GM19455 (cell line): ENCODE results near the gene ASPSCR1.

Experiments
- ATAC-seq: cut with Tn5 transposase; IDR thresholded peaks from one replicate; pipeline ENCODE4 v1.9.1; 2021; ENCODE audit not compliant: unreplicated experiment

The ASPSCR1 gene

GRCh38 chr17:81996757-81997441, 19.5 kb downstream of the ASPSCR1 start:
- no peak for ATAC-seq

DNA sequence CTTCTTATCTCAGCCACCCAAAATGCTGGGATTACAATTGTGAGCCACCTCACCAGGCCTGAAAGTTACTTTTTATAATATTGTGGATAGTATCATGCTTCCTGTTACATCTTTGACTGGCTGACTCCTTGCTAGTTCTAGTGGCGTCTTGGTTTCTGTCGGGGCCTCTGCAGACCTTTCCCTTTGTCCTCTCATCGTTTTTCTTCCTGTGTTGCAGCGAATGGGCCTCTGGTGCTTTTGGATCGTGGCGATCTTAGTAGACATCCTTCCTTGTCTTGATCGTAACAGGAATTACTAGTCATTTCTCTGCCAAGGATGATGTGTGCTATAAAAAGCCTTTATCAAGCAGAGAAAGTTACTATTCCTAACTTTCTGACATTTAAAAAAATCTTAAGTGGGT, 20.8 kb downstream of the ASPSCR1 start:
- ATAC-seq = no peak

- ATAC-seq = no peak
These were observed 21.4 kb downstream of the ASPSCR1 start for GRCh38 chr17:81998691-81999438.

DNA sequence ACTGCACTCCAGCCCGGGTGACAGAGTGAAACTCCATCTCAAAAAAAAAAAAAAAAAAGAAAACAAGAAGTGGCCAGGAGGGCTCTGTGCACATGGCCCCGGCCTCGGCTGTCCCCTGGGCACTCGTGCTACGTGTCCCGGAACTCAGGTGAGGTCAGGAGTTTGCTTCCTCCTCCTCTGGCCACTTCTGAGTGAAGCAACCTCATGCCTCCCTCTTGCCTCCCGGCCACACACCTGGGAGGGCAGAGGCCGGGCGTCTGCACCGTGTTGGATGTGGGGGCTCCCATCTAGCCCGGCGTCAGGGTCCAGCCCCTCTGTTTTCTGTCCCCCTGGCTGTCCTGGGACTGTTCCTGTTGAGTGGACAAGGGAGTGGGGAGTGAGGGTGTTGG, 22.2 kb downstream of the ASPSCR1 start:
- ATAC-seq = no peak

DNA sequence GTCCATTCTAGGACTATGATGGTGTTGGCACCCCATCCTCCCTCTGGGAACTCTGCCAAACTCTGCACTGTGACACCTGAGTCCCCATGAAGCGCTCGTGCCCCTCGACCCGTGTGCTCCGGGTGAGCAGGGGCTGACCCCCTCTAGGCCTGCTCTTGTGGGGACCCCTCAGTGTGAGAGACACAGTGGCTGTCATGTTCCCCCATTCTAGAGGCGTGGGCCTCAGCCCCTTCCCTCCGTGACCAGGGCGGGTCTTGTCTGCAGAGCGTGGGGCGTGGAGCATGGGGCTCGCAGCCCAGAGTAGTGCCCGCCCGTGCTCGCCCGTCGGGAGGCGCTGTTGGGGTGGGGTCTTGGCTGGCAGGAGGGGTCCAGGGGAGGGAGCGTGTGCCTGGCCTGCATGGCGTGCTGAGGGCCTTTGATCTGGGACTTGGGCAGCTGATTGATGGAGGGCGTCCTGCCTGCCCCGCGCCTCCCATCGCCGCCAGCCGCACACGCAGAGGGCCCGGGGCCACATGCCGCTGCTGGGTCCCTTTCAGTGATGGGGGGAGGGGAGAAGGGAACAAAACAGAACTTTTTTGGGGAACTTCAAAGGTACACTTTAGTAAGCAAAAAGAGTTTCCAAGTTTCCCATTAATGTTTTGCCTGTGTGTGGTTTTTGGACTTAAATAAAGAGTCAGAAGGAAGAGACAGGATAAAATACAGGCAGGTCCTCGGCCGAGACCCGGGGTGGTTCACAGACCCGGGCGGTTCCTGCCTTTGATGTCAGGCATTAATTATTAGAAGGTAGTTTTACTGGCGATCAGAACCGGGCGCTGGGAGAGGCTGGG, 22.8 kb downstream of the ASPSCR1 start:
- no peak for ATAC-seq

DNA sequence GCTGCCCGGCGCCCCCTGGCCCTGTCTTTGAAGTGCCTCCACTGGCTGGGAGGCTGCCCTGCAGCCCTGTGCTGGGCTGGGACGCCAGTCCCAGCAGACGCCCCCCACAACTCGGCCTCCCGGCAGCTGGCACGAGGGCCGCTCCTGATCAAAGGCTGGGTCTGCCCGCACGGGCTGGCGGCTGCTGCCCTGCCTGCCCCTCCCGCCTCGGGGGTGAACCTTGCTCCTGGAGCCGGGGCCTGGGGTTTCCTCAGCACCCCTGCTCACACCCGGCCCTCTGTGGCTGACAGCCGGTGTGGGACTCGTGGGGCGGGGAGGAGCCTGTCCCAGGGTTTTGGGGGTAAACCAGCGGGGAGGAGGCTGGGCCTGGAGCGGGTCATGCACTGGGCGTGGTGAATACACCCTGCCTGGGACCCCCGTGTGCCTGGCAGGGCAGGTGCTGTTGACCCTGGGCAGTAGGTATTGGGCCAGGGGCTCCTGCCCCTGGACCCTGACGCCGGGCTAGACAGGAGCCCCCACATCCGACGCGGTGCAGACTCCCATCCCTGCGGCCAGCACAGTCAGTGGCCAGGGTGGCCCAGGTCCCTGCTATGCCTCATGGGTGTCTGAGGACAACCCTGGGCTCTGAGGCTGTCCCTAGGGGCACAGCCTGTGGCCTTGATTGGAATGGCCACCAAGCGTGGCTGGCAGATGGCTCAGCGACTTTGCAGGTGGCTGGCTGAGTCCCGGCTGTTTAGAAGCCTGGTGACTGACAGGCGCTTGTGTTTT, 23.6 kb downstream of the ASPSCR1 start:
- no peak for ATAC-seq

- no peak for ATAC-seq
These were observed 24.2 kb downstream of the ASPSCR1 start for GRCh38 chr17:82001571-82002056.

DNA sequence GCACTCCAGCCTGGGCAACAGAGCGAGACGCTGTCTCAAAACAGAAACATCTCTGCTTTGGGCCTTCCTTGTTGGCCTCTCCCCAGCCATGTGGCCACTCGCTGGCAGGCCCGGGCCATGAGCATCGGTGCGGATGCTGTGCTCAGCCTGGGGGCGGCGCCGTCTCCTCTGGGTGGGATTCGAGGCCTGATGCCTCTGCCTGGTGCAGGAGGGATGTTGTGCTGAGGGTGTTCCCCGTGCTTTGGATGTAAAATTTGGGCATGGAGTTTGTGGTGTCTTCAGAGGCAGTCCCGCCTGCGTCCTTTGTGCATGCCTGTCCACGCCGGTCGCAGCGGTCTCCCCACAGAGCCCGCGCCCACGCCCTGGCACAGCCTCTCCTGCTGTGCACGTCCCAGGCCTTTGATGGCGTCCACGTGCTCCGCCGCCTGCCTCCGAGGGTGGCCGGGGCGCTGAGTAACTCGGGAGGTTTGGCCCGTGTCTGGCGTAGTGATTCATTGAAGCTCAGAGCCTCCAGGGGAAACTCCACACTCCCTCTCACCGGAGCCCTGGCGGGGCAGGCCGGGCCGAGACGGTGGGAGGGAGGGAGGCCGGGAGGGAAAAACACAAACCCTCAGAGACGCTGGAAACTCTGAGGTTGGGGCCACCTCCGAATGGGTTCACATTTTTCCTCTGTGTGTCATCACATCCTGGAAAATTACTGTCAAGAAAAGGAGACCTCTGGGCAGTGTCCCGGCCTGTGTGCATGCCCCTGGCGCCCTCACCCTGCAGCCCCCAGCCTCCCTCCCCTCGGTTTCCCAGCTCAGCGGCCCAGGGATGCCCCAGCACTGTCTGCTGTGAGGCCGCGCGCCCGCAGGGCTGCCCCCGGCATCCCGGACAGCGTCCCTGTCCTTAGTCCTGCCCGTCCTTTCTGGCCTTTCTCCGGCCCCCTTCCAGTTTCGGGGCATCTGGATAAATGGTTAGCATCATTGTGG, 26.3 kb downstream of the ASPSCR1 start:
- no peak for ATAC-seq

DNA sequence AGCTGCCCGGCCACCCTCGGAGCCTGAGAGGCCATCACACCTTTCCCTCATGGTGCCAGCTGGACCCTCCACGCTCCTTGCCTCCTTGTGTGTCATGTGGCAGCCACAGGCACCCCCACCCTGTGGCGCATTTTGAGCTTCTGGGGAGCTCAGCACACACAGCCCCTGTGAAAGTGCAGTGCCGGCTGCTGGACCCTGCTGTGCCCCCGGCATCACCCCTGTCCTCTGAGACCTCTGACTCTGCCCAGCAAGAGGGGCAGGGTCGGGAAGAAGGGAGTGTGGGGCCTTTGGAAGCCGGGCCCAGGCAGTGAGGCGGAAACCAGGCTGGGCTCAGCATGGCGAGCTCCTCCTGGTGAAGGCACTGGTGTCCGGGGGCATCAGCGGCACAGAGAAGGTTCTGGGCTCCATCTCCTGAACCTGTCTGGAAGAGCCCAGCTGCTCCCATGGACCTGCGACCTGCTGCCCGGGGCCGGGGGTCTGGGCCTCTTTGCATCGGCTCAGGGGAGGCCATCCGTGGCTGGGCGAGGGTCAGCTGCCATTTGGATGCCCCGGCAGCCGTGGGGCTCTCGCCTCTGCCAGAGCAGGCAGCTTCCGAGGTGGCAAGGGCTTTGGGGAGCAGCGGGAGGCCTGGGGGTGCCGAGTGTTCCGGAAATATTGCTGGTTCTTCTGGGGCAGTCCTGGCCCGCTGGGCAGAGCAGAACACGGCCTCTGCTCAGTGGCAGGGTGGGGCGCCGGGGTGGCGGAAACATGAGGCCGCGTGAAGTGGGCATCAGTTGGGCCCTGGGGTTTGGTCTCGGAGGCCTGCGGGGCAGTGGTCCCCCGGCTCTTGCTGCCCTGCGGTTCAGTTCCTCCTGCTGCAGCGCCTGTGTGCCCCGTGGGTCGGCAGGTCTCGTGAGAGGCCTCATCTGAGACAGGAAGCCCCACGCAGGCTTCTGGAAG, 27.4 kb downstream of the ASPSCR1 start:
- no peak for ATAC-seq

- ATAC-seq = no peak
These were observed 28.4 kb downstream of the ASPSCR1 start for GRCh38 chr17:82005701-82006348.

GRCh38 chr17:82006468-82007227, 29.2 kb downstream of the ASPSCR1 start:
- ATAC-seq = no peak

GRCh38 chr17:82007228-82007494, 29.7 kb downstream of the ASPSCR1 start:
- ATAC-seq = no peak

DNA sequence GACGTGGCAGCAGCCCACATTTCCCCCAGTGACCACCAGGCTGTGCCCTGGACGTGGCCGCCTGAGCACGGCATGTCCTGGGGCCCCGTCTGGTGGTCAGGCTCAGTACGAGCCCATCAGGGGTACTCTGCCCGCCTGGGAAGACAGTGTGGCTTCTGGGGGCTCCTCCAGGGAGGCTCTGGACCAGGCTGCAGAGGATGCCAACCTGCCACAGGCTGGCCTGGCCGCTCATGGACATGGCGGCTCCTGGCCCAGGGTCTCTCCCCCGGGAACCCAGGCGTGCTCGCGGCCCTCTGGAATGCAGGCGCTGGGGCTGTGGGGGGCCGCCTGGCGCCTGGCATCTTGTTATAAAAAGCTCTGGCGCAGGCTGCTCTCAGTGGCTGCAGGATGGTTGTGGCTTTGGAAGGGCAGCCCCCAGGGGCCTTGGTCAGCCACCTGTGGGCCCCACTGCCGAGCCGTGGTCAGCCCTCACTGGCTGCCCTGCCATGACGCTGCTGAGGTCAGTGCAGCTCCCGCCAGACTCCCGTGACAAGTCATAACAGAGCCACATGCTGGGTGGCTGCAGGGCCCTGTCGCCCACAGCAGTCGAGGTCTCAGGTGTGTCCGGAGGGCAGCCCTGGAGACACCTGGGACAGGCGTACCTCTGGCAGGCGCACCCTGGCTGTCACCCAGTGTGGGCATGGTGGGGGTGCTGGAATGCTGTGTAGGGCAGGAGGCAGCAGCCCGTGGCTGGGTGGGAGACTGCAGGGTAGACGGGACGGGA, 30.2 kb downstream of the ASPSCR1 start:
- ATAC-seq = no peak

DNA sequence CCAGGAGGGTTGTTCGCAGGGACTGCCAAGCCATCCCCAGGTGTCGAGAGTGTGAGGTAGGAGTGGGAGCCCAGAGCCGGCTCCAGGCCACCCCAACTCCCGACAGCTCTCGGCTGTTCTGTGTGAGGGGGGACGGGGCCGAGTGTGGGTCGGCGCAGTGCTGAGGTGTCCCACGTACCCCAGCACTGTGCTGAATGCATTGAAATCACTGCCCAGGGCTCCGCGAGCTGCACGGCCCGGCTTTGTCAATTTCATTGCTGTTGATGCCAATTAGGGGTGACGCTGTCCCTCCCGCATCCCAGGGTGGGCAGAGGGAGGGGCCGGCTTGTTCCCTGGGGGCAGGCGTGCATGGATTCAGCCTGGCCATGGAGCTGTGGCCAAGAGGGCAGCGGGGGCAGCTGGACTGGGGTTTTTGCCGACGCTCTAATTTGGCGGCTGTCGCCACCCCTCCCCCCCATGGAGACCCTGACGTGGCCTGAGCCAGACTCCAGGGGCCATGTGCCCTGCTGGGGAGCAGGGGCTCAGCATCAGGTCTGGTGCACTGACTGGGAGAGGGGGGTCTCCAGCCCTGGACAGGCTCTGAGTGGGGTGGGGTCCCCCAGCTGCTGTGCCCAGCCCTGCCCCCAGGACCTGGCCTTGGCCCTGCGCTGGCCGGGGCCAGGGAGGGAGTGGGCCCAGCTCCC, 31.0 kb downstream of the ASPSCR1 start:
- no peak for ATAC-seq

DNA sequence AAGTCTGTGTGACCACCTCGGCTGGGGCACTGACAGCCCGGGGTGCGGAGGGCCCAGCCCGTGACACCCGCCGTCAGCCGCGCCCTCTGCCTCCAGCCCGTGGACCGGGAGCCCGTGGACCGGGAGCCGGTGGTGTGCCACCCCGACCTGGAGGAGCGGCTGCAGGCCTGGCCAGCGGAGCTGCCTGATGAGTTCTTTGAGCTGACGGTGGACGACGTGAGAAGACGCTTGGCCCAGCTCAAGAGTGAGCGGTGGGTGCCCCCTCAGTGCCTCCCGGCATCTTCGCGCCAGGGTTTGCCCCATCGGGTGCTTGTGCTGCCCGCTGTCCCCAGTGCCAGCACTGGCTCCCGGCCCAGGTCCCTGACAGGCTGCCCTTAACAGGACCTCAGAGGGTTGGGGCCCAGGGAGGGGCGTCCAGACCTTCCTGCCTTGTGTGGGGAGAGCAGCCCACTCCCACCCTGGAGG, 31.5 kb downstream of the ASPSCR1 start:
- no peak for ATAC-seq

DNA sequence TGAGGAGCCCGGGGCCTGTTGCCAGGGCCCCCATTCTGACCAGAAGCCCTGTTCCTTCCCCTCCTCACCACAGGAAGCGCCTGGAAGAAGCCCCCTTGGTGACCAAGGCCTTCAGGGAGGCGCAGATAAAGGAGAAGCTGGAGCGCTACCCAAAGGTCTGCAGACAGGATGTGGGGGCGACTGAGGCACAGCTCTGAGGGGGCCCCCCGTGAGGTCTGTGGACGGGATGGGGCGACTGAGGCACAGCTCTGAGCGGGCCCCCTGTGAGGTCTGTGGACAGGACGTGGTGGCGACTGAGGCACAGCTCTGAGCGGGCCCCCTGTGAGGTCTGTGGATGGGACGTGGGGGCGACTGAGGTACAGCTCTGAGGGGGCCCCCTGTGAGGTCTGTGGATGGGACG, 32.0 kb downstream of the ASPSCR1 start:
- no peak for ATAC-seq
